Stimulated activated CD4-positive, alpha-beta T cell treated with anti-CD3 and anti-CD28 coated beads, Interleukin-15, amount 100 ng/mL, for 48 hours (primary cell): ENCODE results near the gene NBEA.

Source experiments
- DNase-seq, 2 donors: peaks; one replicate each; pipeline ENCODE4 v3.0.0-alpha.2; 2020; ENCODE audit warnings: low read depth in 2 of 2

Gene NBEA

DNA sequence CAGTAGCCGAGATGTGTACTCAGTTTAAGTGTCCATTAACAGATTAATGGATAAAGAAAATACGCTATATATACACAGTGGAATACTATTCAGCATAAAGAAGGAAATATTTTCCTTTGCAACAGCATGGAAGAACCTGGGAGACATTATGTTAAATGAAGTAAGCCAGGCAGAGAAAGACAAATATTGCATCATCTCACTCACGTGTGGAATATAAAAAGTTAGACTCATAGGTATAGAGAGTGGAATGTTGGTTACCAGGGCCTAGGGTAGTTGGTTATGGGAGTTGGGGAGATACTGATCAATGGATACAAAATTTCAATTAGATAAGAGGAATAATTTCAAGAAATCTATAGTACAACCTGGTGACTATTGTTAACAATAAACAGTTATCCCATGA, 324.3 kb downstream of the NBEA start:
- DNase-seq: no peak

DNA sequence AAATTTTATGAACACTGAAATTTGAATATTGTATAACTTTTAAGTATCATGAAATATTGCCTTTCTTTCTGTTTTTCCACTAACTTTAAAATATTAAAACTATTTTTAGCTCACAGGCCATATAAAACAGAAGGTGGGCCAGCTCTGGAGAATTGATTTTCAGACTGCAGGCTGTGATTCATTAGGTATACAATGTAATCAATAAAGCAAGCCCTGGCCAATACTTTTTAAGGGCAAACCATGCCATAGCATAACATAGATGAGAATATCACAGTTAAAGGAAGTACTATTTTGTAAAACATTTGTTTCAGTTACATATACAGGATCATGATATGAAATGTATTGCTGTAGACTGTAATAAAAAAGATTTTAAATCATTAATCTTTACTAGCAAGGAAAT, 336.8 kb downstream of the NBEA start:
- no peak for DNase-seq

DNA sequence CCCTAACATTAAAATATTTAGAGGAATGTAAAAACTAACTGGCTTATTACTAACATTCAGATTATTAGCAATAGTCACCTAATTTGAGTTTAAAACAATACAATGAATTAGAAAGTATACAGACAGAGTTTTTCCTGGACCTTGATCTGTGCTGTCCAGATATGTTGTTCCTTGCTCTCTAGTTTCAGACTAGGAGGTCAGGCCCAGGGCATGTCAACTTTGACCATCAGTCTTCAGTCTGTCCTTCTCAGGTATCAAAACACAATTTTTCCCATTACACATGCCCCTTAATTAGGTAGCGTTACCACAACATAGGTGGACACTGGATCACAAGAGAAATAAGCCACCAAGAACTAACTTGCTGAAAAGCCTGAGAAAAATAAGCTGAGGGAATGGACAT, 337.4 kb downstream of the NBEA start:
- no peak for DNase-seq

DNA sequence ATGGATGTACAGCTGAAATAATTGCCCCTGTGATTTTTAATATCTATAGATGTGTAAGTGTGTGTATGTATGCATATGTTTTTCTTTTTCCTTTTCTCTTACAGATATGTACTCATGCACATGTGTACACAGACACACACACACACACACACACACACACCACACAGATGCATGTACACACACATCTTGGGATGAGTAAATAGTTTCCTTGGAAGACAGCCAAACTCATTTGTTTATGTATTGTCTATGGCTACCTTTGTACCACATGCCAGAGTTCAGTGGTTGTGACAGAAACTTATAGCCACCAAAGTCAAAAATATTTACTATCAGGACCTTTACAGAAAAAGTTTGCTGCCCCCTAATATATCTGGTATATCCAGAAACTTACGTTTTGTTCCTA, 341.8 kb downstream of the NBEA start:
- DNase-seq: no peak

GRCh38 chr13:35285677-35286076, 343.6 kb downstream of the NBEA start:
- DNase-seq: no peak

- no peak for DNase-seq
Measured at GRCh38 chr13:35292329-35292728, 350.3 kb downstream of the NBEA start.

DNA sequence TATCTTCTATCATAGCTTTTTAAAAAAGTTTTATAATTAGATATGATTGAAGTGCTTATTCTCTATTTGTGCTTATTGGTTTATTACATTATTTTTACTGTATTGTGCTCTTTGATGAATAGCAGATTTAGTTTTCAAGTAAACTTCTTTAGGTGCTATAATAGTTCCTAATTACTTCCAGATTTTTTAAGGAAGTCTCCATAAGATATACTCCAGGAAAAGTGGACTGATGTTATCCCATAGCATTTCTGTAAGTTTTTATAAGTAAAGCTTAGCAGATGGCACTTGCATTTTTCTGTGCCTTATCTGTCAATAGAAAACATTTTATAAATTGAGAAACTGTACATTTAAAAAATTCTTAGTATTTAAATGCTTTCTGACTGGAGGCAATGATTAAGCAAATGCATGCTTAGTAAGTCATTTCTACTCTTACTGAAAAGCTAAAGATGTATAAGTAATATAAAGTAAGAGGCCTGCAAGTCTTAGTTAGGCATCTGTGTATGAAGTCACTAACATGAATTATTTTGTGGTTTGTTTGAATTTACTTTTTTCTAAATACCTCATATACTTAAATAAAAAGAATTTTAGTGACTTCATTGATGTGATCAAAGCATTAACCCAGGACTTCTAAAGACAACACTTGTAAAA, 351.6 kb downstream of the NBEA start:
- DNase-seq: no peak

DNA sequence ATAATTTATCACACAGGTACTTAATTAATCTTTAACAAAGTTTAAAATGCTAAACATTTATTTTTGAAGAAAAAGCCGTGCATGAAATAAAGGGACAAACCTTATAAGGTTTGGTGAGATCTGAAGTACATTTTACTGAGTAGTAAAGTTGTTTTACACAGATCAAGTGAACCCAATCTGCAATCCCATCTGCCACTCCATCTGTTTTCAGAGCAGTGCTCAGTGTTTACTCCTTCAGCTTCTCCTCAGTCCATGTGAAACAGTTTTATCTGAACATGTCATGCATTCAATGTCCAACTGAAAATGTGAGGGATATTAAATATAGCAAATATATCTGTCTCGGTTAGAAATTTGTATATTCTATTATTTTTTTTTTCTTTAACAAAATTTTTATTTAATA, 367.6 kb downstream of the NBEA start:
- DNase-seq: no peak

DNA sequence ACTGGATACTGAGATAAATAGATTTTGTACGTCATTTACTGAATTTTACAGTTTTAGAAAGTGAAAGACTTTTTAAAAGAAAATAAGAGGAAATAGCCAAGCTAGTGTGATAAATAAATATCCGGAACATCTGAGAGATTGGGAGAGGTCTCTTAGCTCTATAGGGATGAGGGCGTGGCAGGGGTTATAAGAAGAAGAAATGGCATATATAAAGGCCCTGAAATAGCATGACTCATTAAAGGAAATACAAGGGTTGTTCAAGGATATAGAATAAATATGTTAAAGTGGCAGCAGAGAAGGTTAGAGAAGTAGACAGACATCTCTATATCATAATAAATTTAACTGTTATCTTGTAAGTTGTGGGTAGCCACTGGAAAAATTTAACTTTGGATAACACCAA, 390.1 kb downstream of the NBEA start:
- no peak for DNase-seq

- DNase-seq: no peak
Measured at GRCh38 chr13:35333157-35333556, 391.1 kb downstream of the NBEA start.

DNA sequence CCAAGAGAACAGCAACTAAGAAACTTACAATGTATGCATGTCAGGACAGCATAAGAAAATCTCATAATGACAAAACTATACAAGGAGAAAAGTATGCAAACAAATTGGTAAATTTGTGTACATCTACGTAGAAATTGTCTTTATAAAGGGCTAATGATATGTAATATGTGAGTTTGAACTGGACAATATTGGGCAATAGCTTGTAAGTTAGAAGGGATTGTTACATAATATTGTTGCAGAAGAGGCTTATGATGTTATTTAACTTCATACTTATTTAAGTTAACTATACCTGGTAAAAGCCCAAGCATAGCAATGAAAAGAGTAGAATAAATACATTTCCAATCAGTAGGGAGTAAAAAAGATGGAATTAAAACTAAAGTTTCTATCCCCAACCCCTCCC, 400.4 kb downstream of the NBEA start:
- no peak for DNase-seq

- DNase-seq: no peak
Measured at GRCh38 chr13:35343417-35343816, 401.3 kb downstream of the NBEA start.

DNA sequence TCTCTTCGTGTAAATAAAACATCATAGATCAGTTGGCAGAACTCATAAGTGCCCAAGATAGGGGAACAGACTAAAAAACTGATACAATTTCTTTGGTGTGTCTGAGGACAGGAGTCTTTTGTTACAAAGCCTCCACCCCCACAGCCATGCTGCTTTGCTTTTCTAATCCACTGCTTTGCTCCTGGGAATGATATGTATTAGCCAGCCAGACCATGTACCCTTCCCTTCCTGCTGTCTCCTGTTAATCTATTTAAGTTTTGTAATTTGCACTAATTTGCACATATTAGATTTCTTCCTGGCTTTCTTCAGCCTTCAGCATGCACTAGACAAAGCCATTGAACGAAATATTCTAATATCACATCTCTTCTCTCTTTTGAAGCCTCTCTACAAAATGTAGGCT, 403.9 kb downstream of the NBEA start:
- no peak for DNase-seq

DNA sequence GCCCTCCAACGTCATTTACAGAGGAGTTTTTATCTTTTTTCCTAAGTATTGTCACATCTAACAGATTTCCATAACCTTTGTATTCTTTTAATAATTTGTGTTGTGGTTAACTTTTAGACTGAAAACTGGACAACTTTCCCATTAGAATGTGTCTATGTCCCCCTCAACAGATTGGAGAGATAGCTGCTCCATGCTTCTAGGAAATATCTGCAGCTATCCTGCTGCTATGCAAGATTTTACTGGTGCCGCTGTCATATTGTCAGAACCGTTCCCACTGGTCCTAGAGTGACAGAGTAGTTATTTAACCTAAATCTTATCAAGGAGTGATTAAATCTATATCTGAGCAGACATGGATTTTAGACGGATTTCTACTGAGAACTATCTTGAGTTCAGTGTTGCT, 404.4 kb downstream of the NBEA start:
- DNase-seq: no peak

- DNase-seq: no peak
Measured at GRCh38 chr13:35347679-35348205, 405.7 kb downstream of the NBEA start.

DNA sequence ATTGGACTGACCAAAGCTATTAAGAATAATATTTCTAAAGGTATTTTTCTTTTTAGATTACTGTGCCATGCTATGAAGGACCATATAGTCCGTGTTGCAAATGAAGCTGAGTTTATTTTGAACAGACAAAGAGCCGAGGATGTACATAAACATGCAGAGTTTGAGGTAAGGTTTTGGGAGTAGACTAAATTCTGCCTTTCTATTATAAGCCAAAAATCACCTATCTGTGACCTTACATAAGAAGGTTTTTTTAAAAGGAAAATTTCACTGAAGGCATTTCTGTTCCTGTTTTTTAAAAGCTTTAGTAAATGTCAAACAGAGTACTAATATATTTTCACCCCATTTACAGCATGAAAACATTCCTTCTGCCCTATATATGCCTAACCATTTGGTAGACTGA, 407.0 kb downstream of the NBEA start:
- DNase-seq: no peak

DNA sequence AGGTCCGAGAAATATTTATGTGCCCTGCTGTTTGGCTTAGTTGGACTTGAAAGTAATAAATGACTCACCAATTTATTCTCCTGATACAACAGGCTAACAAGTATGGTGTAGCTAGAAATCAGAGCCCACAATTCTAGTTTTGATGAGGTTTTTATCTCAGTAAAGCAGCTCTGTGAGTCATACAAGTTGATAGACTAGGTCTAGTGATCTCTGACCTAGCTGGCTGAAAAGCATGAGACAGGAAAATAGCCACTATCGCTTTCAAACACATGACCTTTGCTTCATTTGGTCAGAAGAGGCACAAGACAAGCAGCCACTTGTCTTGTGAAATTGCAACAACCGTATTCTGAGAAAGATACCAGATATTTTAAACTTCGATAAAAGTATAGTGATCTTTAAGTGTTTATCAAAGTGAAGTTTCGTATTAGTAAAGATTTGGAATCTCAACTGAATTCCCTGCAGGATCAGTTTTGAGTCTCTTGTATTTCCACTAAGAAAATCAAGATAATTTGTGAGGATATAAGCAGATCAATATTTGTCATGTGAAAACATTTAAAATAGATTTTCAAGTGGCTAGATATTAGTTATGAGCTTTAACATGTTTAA, 407.7 kb downstream of the NBEA start:
- DNase-seq: no peak

GRCh38 chr13:35354285-35354684, 412.2 kb downstream of the NBEA start:
- DNase-seq: no peak

- no peak for DNase-seq
Measured at GRCh38 chr13:35354882-35355281, 412.8 kb downstream of the NBEA start.

GRCh38 chr13:35356572-35356971, 414.5 kb downstream of the NBEA start:
- no peak for DNase-seq

DNA sequence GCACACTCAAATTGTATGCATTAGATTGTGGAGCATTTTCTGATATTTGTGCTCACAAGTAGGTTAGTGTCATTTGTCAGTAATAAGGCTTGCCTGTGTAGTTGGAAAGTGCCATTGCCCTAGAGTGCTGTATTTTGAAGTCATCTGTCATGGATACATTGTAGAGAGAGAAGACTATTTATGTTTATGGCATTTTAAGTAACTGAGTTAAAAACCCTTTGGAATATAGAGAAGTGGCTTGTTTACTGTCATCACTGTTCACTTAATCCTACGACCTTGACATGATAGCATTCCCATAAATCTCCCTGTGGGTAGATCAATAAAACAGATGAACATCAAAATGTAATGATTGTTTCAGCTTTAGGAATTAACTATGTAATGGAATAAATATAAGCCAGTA, 423.8 kb downstream of the NBEA start:
- DNase-seq: no peak

- no peak for DNase-seq
Measured at GRCh38 chr13:35367586-35367985, 425.5 kb downstream of the NBEA start.

DNA sequence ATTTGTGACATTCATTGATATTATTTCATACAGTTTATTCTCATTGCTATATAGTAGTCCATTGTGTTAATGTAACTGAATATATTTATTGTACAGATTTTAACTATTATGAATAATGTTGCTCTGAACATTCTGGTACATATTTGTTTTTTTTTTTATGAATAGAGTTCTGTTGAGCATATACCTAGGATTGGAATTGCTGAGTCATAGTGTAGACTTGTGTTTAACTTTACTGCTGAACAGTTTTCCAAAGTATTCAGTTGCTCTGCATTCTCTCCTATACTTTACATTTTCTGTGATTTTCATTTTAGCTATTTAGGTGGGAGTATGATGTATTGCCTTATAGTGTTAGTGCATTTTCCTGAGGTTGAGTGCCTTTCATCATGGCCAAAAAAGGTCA, 436.9 kb downstream of the NBEA start:
- no peak for DNase-seq

- no peak for DNase-seq
Measured at GRCh38 chr13:35379663-35380062, 437.6 kb downstream of the NBEA start.
